HUES64 (cell line): Measurements from ENCODE around the gene TMEM123.
A peak's percentile ranks its signal among the peaks of the same experiment; 100 is the strongest.
"Not testable (repeated sequence)": the region's sequence is repeated elsewhere in the genome, so short reads cannot be mapped to it uniquely, and the experiment has no call there.

Experiments
- H3K27ac ChIP-seq: 2 replicates; pipeline ENCODE4 v1.7.0; 2013; ENCODE audit warnings: low read depth, low read length, inconsistent platforms
- H3K27me3 ChIP-seq: 2 replicates; pipeline ENCODE4 v1.6.1; 2013; ENCODE audit warnings: mild to moderate bottlenecking, low read length; ENCODE audit not compliant: insufficient read depth
- H3K36me3 ChIP-seq: 2 replicates; pipeline ENCODE4 v1.6.1; 2013; ENCODE audit warnings: mild to moderate bottlenecking, low read length; ENCODE audit not compliant: insufficient read depth
- H3K4me1 ChIP-seq: 2 replicates; pipeline ENCODE4 v1.6.1; 2013; ENCODE audit warnings: mild to moderate bottlenecking, low read length, moderate library complexity; ENCODE audit not compliant: insufficient read depth
- H3K4me3 ChIP-seq: 2 replicates; pipeline ENCODE4 v1.5.1; 2013; ENCODE audit warnings: mild to moderate bottlenecking, low read length, moderate library complexity
- H3K9ac ChIP-seq: 2 replicates; pipeline ENCODE4 v1.6.1; 2013; ENCODE audit warnings: mild to moderate bottlenecking, low read depth, low read length
- H3K9me3 ChIP-seq: 2 replicates; pipeline ENCODE4 v1.6.1; 2013; ENCODE audit warnings: low read depth, low read length; ENCODE audit not compliant: insufficient read depth
- WGBS: fragments of 150-250, 120-280 bp; methylation state at CpG from one replicate; pipeline ENCODE4 v1.1.7; 2013; ENCODE audit warnings: missing lambda C conversion rate; 5-methylcytosine and 5-hydroxymethylcytosine counted together

The TMEM123 gene

GRCh38 chr11:102375720-102376399 lies 76.7 kb downstream of the TMEM123 start:
- Histone ChIP-seq H3K27me3 (no peaks in the 10 kb centered on the region), H3K36me3 (peaks cover 38% of the 10 kb centered on the region), H3K9ac (no peak overlapping the region), H3K4me1 (no peaks in the 10 kb centered on the region), H3K9me3 (no peaks in the 10 kb centered on the region), H3K27ac (no peak overlapping the region), H3K4me3 (no peak overlapping the region)
- WGBS = 98% methylated on average over 4 of the region's 5 CpGs

GRCh38 chr11:102374633-102375424 lies 77.7 kb downstream of the TMEM123 start:
- H3K4me1 ChIP-seq, H3K27me3 ChIP-seq, H3K9me3 ChIP-seq: not testable (repeated sequence)
- peak overlapping the region; percentile 88 for H3K9ac ChIP-seq
- H3K27ac ChIP-seq = 0 out of 2 replicates have a peak overlapping the region, but pooled peaks have one; percentile 30
- 34% methylated on average over 31 of the region's 31 CpGs for WGBS
- peaks cover 31% of the 10 kb centered on the region for H3K36me3 ChIP-seq
- H3K4me3 ChIP-seq = peak overlapping the region; percentile 57

DNA sequence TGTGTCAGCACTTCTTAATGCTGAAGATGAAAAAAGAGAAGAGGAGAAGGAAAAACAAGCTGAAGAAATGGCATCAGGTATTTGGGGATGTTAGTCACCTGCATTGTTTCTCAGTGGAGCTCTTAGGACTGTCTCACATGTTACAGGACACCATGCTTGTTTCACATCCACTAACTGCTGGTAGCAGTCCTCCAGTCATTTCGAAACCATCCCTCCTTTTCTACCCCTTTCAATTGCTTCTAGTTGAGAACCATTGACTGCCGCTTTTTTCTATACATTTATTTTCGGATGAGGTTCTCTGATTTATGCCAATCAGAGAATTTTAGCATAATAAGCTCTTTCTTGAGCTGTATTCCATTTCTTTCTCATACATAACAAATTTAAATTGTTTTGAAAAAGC lies 84.1 kb downstream of the TMEM123 start:
- Histone ChIP-seq H3K9ac (no peak overlapping the region), H3K4me1 (no peaks in the 10 kb centered on the region), H3K4me3 (no peak overlapping the region), H3K27me3 (no peaks in the 10 kb centered on the region), H3K27ac (no peak overlapping the region), H3K36me3 (peaks cover 52% of the 10 kb centered on the region), H3K9me3 (no peaks in the 10 kb centered on the region)
- WGBS = 99% methylated on average over 3 of the region's 3 CpGs

DNA sequence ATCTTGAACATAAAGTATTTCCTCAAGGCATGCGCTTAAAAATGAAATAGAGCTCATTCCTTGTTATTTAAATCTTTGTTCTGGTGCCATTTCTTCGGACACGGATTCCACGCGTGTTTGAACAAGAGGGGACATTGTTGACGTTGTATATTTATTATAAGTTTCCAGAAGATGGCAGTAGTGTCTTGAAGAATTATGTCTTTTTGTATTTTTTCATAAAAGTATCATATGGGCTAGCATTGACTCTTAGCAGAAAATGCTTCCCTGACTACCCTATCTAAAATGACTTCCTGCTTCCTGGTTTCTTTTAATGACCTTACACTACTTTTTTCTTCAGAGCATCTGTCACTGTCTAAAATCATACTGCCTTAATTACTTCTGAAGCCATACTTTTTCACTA lies 85.2 kb downstream of the TMEM123 start:
- Histone ChIP-seq H3K27ac (no peak overlapping the region), H3K36me3 (peaks cover 63% of the 10 kb centered on the region), H3K4me1 (no peaks in the 10 kb centered on the region), H3K4me3 (no peak overlapping the region), H3K9me3 (no peaks in the 10 kb centered on the region), H3K27me3 (no peaks in the 10 kb centered on the region), H3K9ac (no peak overlapping the region)
- 90% methylated on average over 6 of the region's 6 CpGs for WGBS

GRCh38 chr11:102364991-102365390 lies 87.6 kb downstream of the TMEM123 start:
- WGBS = 83% methylated on average over 1 of the region's 1 CpG
- Histone ChIP-seq H3K4me3 (no peak overlapping the region), H3K4me1 (no peaks in the 10 kb centered on the region), H3K9me3 (no peaks in the 10 kb centered on the region), H3K36me3 (peaks cover 82% of the 10 kb centered on the region), H3K27me3 (no peaks in the 10 kb centered on the region), H3K27ac (no peak overlapping the region), H3K9ac (no peak overlapping the region)

DNA sequence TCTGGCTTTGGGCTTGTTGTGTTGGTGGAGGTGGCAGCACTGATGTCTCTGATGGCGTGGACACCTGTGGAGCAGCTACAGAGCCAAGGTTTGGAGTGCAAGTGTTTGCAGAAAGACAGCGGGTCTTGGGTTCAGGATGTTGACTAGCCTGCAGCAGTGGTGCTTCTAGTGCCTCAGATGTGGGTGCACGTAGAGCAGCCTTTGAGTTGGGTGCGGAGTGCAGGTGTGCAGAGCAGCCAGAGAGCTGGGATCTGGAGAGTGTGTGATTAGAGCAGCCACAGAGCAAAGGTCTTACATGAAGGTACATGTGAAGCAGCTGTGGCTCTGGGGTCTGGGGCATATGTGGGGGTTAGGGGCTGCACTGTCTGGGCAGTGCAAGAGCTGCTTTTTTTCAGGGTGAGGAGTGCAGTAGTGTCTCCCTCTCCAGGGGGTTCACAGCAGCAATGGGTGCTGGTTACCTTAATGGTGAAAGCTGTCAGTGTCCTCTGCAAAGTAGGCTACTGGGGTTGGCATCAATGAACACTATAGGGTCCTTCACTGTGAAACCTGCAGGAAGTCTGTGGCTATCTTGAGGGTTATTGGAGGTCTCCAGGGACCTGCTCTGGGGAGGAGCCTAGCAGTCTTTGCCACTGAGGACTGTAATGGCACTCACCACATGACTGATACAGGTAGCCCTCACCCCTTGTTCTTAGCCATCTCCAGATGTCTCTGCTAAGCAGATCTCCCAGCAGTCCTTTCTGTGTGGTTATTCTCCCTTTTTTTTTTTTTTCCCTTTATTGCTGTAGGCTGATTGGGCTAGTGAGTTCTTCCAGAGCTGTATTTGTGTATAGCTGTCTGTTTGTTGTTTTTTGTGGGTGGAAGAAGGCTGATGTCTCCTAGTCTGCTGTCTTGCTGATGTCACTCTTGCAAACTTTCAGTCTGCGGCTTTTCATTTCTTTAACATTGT lies 91.2 kb downstream of the TMEM123 start:
- no peaks in the 10 kb centered on the region for H3K4me1 ChIP-seq

GRCh38 chr11:102360681-102361080 lies 91.9 kb downstream of the TMEM123 start:
- no peak overlapping the region for H3K4me3 ChIP-seq
- H3K36me3 ChIP-seq = peaks cover 71% of the 10 kb centered on the region
- no peaks in the 10 kb centered on the region for H3K4me1 ChIP-seq
- H3K9me3 ChIP-seq = no peaks in the 10 kb centered on the region
- no peak overlapping the region for H3K27ac ChIP-seq
- 96% methylated on average over 3 of the region's 3 CpGs for WGBS
- H3K27me3 ChIP-seq = no peaks in the 10 kb centered on the region
- no peak overlapping the region for H3K9ac ChIP-seq

More for the DNA sequence above, 91.2 kb downstream of the TMEM123 start:
- no peak overlapping the region for H3K27ac ChIP-seq
- H3K9me3 ChIP-seq = no peaks in the 10 kb centered on the region
- no peaks in the 10 kb centered on the region for H3K27me3 ChIP-seq
- 97% methylated on average over 5 of the region's 5 CpGs for WGBS
- H3K4me3 ChIP-seq = no peak overlapping the region
- H3K9ac ChIP-seq = no peak overlapping the region
- H3K36me3 ChIP-seq = peaks cover 76% of the 10 kb centered on the region

DNA sequence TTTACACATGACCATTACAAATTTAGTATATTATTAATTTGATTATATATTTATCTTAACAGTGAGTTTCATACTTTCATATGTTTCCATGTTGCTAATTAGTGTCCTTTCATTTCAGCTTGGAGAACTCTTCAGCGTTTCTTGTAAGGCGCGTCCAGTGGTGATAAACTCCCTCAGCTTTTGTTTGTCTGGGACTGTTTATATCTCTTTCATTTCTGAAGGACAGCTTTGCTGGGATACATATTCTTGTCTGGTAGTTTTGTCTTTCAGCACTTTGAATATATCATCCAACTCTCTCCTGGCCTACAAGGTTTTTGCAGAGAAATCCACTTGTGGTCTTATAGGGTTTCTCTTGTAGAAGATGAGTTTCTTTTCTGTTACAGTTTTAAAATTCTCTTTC lies 93.2 kb downstream of the TMEM123 start:
- Histone ChIP-seq H3K9me3 (peaks cover 3% of the 10 kb centered on the region; the same call in 1 of the 2 replicates), H3K27ac (no peak overlapping the region), H3K27me3 (no peaks in the 10 kb centered on the region), H3K4me3 (no peak overlapping the region), H3K36me3 (peaks cover 61% of the 10 kb centered on the region), H3K4me1 (no peaks in the 10 kb centered on the region), H3K9ac (no peak overlapping the region)
- WGBS = 100% methylated on average over 3 of the region's 3 CpGs

GRCh38 chr11:102357116-102357515 lies 95.4 kb downstream of the TMEM123 start:
- Histone ChIP-seq H3K27me3 (no peaks in the 10 kb centered on the region), H3K4me3 (no peak overlapping the region), H3K27ac (no peak overlapping the region), H3K4me1 (no peaks in the 10 kb centered on the region), H3K9me3 (peaks cover 3% of the 10 kb centered on the region; the same call in 1 of the 2 replicates), H3K9ac (no peak overlapping the region), H3K36me3 (peaks cover 46% of the 10 kb centered on the region)

DNA sequence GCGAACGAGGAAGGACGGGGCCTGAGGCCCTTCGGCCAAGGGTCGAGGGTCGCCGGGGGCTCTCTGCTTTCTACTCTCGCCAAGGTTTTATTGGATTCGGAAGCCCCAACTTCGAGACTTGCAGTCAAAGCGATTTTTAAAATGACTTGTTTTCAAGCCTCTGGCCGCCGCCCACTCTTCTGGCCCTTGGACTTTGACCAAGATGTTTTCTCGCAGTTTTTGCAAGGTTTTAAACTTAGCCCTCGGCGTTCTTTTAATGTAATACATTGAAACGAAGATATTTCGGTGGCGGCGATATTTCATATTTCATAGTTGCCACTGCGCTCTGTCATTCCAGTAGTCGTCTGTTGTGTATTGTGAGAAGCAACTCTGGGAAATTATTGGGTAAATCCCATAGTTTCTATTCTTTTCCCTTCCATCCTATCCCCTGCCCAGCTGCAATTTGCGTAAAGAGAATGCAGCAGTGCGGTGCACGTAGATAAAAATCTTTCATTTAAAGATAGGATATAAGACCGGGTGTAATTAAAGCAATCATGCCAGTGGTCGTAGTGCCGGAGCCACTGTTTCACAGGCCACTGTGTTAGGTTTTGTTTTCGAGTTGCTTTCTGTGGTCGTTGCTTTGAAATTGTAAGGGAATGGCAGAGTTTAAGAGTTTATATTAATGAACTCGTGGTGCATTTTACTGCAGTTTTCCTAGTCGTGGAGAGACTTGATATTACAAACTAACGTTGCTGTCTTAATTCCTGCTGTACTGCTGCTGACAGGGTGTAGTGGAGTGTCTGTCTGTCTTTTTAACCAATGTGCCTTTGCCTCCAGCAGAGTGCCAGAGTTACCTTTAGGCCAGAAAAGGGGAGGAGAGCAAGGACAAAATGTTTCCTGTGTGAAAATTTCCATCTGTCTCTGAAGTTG lies 104.8 kb downstream of the TMEM123 start:
- H3K4me1 ChIP-seq = peaks cover 7% of the 10 kb centered on the region; the same call in 1 of the 2 replicates
- H3K9me3 ChIP-seq = no peaks in the 10 kb centered on the region
- peak overlapping the region; percentile 86 for H3K4me3 ChIP-seq
- peak overlapping the region; percentile 89 for H3K27ac ChIP-seq
- H3K9ac ChIP-seq = peak overlapping the region; percentile 81
- no peaks in the 10 kb centered on the region for H3K27me3 ChIP-seq
- 1% methylated on average over 32 of the region's 33 CpGs for WGBS
- peaks cover 14% of the 10 kb centered on the region for H3K36me3 ChIP-seq
